ENCODE results near the gene MRAS.

The MRAS gene

GRCh38 chr3:138390582-138390932 lies 42.2 kb downstream of the MRAS start:
- H3K27ac ChIP-seq (ENCODE audit: extremely low read depth, low read depth, low read length): no peak overlapping the region
- peak; percentile 77 for TF ChIP-seq PRDM10 (tag by site-specific recombination; IDR thresholded peaks at IDR 0.05)
- TF ChIP-seq ZNF785 (tag by site-specific recombination; IDR thresholded peaks at IDR 0.05): no peak
- H3K4me1 ChIP-seq (ENCODE audit: control insufficient read depth, insufficient read depth, low read length): no peaks in the 10 kb centered on the region
- ChIA-PET POLR2A (interaction anchor here (0.6 kb wide), 1 partner anchor 22 kb away, joined by 8 read pairs; no protein-coding TSS in a partner anchor), CTCF (interaction anchor here (1.1 kb wide), 1 partner anchor 63 kb away, joined by 3 read pairs; no protein-coding TSS in a partner anchor)
- no peaks in the 10 kb centered on the region for H3K36me3 ChIP-seq (ENCODE audit: control insufficient read depth in 2 of 2, insufficient read depth in 1 of 2, low read length in 2 of 2)
- no peaks in the 10 kb centered on the region for H3K9me3 ChIP-seq (ENCODE audit: control insufficient read depth, insufficient read depth, low read depth, low read length)
- H3K4me3 ChIP-seq (ENCODE audit: low read depth, low read length): no peak overlapping the region

- CTCF ChIA-PET: interaction anchor here (0.9 kb wide), 1 partner anchor 213 kb away, joined by 3 read pairs; no protein-coding TSS in a partner anchor
- Histone ChIP-seq H3K36me3 (ENCODE audit: control insufficient read depth in 2 of 2, insufficient read depth in 1 of 2, low read length in 2 of 2) (no peaks in the 10 kb centered on the region), H3K4me3 (ENCODE audit: low read depth, low read length) (no peak overlapping the region), H3K27ac (ENCODE audit: extremely low read depth, low read depth, low read length) (no peak overlapping the region), H3K9me3 (ENCODE audit: control insufficient read depth, insufficient read depth, low read depth, low read length) (no peaks in the 10 kb centered on the region), H3K4me1 (ENCODE audit: control insufficient read depth, insufficient read depth, low read length) (no peaks in the 10 kb centered on the region)
- no peak for TF ChIP-seq REST (tag by site-specific recombination; IDR thresholded peaks at IDR 0.05)
- no peak for TF ChIP-seq ZNF184 (tag by site-specific recombination; IDR thresholded peaks at IDR 0.05)
- TF ChIP-seq ZNF664 (tag by site-specific recombination; IDR thresholded peaks at IDR 0.05): no peak
- no peak for TF ChIP-seq MEIS1 (CRISPR knock-in tag; IDR thresholded peaks at IDR 0.05; ENCODE audit: borderline replicate concordance)
- TF ChIP-seq ZNF10 (tag by site-specific recombination; IDR thresholded peaks at IDR 0.05): no peak
- TF ChIP-seq ZNF792 (tag by site-specific recombination; IDR thresholded peaks at IDR 0.05): no peak
- TF ChIP-seq ZSCAN5A (tag by site-specific recombination; IDR thresholded peaks at IDR 0.05): no peak
- no peak for TF ChIP-seq ZNF626 (tag by site-specific recombination; IDR thresholded peaks at IDR 0.05)
- no peak for TF ChIP-seq ZNF324 (tag by site-specific recombination; IDR thresholded peaks at IDR 0.05)
- TF ChIP-seq GLI4 (tag by site-specific recombination; IDR thresholded peaks at IDR 0.05): no peak
- TF ChIP-seq GLI2 (tag by site-specific recombination; IDR thresholded peaks at IDR 0.05; ENCODE audit: borderline replicate concordance, low read depth): no peak
- no peak for TF ChIP-seq BCL11B (tag by site-specific recombination; IDR thresholded peaks at IDR 0.05; ENCODE audit: low read depth)
- POLR2A ChIA-PET: no interaction called here
Measured at GRCh38 chr3:138394156-138394555, 45.8 kb downstream of the MRAS start.

Measured in HEK293 (cell line).